Measurements from ENCODE around the gene MLN.

The MLN gene

DNA sequence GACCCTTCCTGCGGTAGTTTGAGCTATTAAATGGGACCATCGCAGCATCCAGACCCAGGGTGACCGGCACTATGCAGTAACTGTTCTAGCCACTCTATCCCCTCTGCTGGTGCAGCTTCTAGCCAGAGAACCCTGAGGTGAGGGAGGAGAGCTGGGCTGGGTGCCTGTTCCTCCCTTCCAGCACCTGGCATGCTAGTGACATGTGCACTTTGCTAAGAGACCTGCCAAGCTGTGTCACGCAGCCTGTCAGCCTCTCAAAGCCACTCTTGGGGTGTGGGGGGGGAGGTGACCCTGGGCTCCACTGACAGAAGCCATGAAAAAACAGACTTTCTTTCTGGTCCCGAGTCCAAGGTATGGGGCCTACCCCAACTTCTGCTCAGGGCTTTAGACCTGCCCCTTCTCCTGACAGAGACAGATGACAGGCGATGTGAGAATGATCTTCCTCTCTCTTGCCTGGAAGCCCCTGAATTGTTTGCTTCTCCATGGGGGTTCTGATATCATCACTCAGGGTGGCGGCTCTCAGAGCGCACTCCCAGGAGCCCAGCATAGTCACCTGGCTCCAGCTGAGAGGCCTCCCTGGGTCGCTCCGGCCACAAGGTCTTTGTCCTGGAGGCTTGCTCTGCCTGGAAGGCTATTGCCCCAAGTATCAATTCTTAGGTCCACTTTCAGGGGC, 47.2 kb upstream of the MLN start:
- TF ChIP-seq CTCF (IDR thresholded peaks at IDR 0.05; ENCODE audit: borderline replicate concordance, extremely low read depth, low read length, poor library complexity, severe bottlenecking) (no peak), EZH2 (IDR thresholded peaks at IDR 0.05; ENCODE audit: borderline replicate concordance, low read depth, low read length, severe bottlenecking) (no peak)
- H3K27me3 ChIP-seq (ENCODE audit: insufficient read depth, low read length, poor library complexity): peaks cover 24% of the 10 kb centered on the region
- no peaks in the 10 kb centered on the region for H3K9me3 ChIP-seq (ENCODE audit: insufficient read depth, low read length, severe bottlenecking)
- H2AFZ ChIP-seq (ENCODE audit: low read depth, low read length): no peak overlapping the region
- H3K27ac ChIP-seq (ENCODE audit: low read length): no peak overlapping the region
- ATAC-seq (ENCODE audit: insufficient read depth, low read depth) (no peak), DNase-seq (no peak)
- H3K9ac ChIP-seq (ENCODE audit: low read depth, low read length): no peak overlapping the region
- no peaks in the 10 kb centered on the region for H3K4me1 ChIP-seq (ENCODE audit: insufficient read depth, low read length)
- no peak overlapping the region for H3K4me2 ChIP-seq (ENCODE audit: insufficient read depth, low read length)
- no peaks in the 10 kb centered on the region for H3K79me2 ChIP-seq (ENCODE audit: insufficient read depth, low read length)
- H4K20me1 ChIP-seq (ENCODE audit: insufficient read depth, low read length): peaks cover 38% of the 10 kb centered on the region; the same call in 1 of the 2 replicates
- H3K36me3 ChIP-seq (ENCODE audit: insufficient read depth, low read length): no peaks in the 10 kb centered on the region
- H3K4me3 ChIP-seq (ENCODE audit: low read depth in 1 of 2, low read length in 2 of 2): no peak overlapping the region

DNA sequence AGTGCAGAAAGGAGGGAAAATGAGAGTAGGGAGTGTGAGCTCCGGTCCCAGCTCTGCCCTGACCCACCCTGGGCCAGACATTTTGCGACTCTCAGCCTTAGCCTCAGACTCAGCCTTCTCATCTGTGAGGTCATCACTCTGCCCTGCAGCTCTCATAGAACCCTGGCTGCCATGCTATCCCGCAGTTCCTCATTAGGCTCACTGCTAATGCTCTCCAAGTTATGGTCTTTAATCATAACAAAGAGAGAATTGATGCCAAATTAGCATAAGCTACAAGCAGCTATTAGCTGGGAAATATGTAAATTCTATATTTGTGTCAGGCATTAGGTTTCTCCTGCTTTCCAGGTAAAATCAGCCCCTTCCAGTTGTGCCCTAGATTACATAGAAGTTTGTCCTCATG, 46.5 kb upstream of the MLN start:
- Histone ChIP-seq H3K4me3 (ENCODE audit: low read depth in 1 of 2, low read length in 2 of 2) (no peak overlapping the region), H2AFZ (ENCODE audit: low read depth, low read length) (no peak overlapping the region), H3K4me2 (ENCODE audit: insufficient read depth, low read length) (no peak overlapping the region), H3K9ac (ENCODE audit: low read depth, low read length) (no peak overlapping the region), H3K27ac (ENCODE audit: low read length) (no peak overlapping the region), H3K36me3 (ENCODE audit: insufficient read depth, low read length) (no peaks in the 10 kb centered on the region), H4K20me1 (ENCODE audit: insufficient read depth, low read length) (peaks cover 37% of the 10 kb centered on the region; the same call in 1 of the 2 replicates), H3K4me1 (ENCODE audit: insufficient read depth, low read length) (no peaks in the 10 kb centered on the region), H3K9me3 (ENCODE audit: insufficient read depth, low read length, severe bottlenecking) (no peaks in the 10 kb centered on the region), H3K27me3 (ENCODE audit: insufficient read depth, low read length, poor library complexity) (peaks cover 17% of the 10 kb centered on the region), H3K79me2 (ENCODE audit: insufficient read depth, low read length) (no peaks in the 10 kb centered on the region)
- ATAC-seq (ENCODE audit: insufficient read depth, low read depth) (no peak), DNase-seq (no peak)
- TF ChIP-seq CTCF (IDR thresholded peaks at IDR 0.05; ENCODE audit: borderline replicate concordance, extremely low read depth, low read length, poor library complexity, severe bottlenecking) (no peak), EZH2 (IDR thresholded peaks at IDR 0.05; ENCODE audit: borderline replicate concordance, low read depth, low read length, severe bottlenecking) (no peak)

DNA sequence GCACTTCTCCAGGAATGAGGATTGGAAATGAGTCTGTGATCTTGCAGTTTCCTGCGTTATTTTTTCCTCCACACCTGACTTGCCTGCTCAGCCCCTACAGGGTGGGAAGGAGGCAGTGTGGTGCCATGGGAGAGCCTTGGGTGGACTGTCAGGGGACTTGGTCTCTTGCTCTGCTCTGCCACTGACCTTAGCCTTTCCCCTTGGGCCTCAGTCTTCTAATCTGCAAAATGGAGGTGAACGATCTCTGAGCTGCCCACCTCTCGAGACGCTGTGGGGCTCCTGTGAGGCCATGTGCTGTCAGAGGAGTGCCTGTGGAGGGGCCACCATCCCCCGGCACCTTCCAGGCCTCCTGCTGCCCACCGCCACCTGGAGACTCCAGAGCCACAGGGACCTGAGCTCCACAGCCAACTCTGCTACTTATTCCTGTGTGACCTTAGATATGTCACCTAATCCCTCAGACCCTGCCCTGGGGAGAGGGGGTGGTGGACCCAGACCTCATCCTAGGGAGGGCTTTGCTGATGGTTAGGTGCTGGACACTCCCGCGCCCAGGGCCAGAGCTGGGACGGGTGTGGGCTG, 45.8 kb upstream of the MLN start:
- ATAC-seq (ENCODE audit: insufficient read depth, low read depth): no peak
- H2AFZ ChIP-seq (ENCODE audit: low read depth, low read length): no peak overlapping the region
- no peak overlapping the region for H3K4me3 ChIP-seq (ENCODE audit: low read depth in 1 of 2, low read length in 2 of 2)
- no peak overlapping the region for H3K4me2 ChIP-seq (ENCODE audit: insufficient read depth, low read length)
- H3K4me1 ChIP-seq (ENCODE audit: insufficient read depth, low read length): no peaks in the 10 kb centered on the region
- no peaks in the 10 kb centered on the region for H3K79me2 ChIP-seq (ENCODE audit: insufficient read depth, low read length)
- DNase-seq: no peak
- no peak overlapping the region for H3K9ac ChIP-seq (ENCODE audit: low read depth, low read length)
- H3K27ac ChIP-seq (ENCODE audit: low read length): no peak overlapping the region
- H3K27me3 ChIP-seq (ENCODE audit: insufficient read depth, low read length, poor library complexity): peaks cover 13% of the 10 kb centered on the region
- no peak for TF ChIP-seq EZH2 (IDR thresholded peaks at IDR 0.05; ENCODE audit: borderline replicate concordance, low read depth, low read length, severe bottlenecking)
- no peak for TF ChIP-seq CTCF (IDR thresholded peaks at IDR 0.05; ENCODE audit: borderline replicate concordance, extremely low read depth, low read length, poor library complexity, severe bottlenecking)
- no peaks in the 10 kb centered on the region for H3K36me3 ChIP-seq (ENCODE audit: insufficient read depth, low read length)
- H3K9me3 ChIP-seq (ENCODE audit: insufficient read depth, low read length, severe bottlenecking): no peaks in the 10 kb centered on the region
- H4K20me1 ChIP-seq (ENCODE audit: insufficient read depth, low read length): peaks cover 34% of the 10 kb centered on the region; the same call in 1 of the 2 replicates

All from DND-41 (cell line).